GM12878 (cell line): ENCODE results near the gene GSAP. TPM values are rescaled to one million over a fixed set of nuclear protein-coding genes. Genes with fewer than 3 reads are reported as not detected.
A peak's percentile ranks its signal among the peaks of the same experiment; 100 is the strongest.

Experiments used
- ATAC-seq: fragments of 200-7000 bp; cut with Tn5 transposase; 3 replicates; pipeline ENCODE4 v1.9.1; 2020; ENCODE audit warnings: mild to moderate bottlenecking, moderate library complexity
- BruUV-seq: library from RNA; stranded (reverse); fragments of 400-500 nt; replicated peaks from 2 replicates; lab custom pipeline; 2021; lab: Mats Ljungman, UMichigan
- CTCF ChIA-PET: fragments of 300-600 bp; sonication (Branson Sonifier 250); formaldehyde crosslinking; extraction: SDS; loops from one replicate; lab custom pipeline; 2021; ENCODE audit warnings: inconsistent platforms; lab: Yijun Ruan, JAX
- POLR2A ChIA-PET: fragments of 350-600 bp; formaldehyde crosslinking; extraction: SDS; loops from one replicate; lab custom pipeline; 2021; ENCODE audit warnings: inconsistent platforms; lab: Charles Lee
- RAD21 ChIA-PET: fragments of 300-600 bp; sonication (Branson Sonifier 250); formaldehyde crosslinking; loops from one replicate; lab custom pipeline; 2023; ENCODE audit warnings: antibody characterized with exemption; ENCODE audit not compliant: unreplicated experiment; lab: Charles Lee
- SMC1A ChIA-PET: fragments of 300-600 bp; sonication (Branson Sonifier 250); formaldehyde crosslinking; loops from one replicate; lab custom pipeline; 2023; ENCODE audit not compliant: unreplicated experiment, uncharacterized antibody; lab: Charles Lee
- DNase-seq: peaks from one replicate; pipeline ENCODE4 v3.0.0-alpha.2; 2011; ENCODE audit warnings: low read depth, low spot score
- FAIRE-seq: peaks from 3 replicates; lab custom pipeline; 2011; peaks lifted over from hg19 to GRCh38; lab: Jason Lieb, UNC
- H2AFZ ChIP-seq: 2 replicates; pipeline ENCODE4 v1.6.0; 2011; ENCODE audit warnings: low read depth, low read length, control low read depth; ENCODE audit not compliant: control insufficient read depth
- H3K27ac ChIP-seq: 2 replicates; pipeline ENCODE4 v1.5.1; 2011; ENCODE audit warnings: control low read depth; ENCODE audit not compliant: control insufficient read depth, insufficient read depth
- H3K27me3 ChIP-seq, 2 experiments: replicated peaks in 1 of 2; 2 replicates each; pipeline versions ENCODE4 v1.6.0 to v1.6.1; 2011; ENCODE audit warnings: low read length in 1 of 2; ENCODE audit not compliant: control insufficient read depth in 2 of 2, insufficient read depth in 2 of 2
- H3K36me3 ChIP-seq, 2 experiments: 2 replicates each; pipeline ENCODE4 v1.5.1; 2011; ENCODE audit warnings: low read length in 1 of 2; ENCODE audit not compliant: control insufficient read depth in 2 of 2, insufficient read depth in 2 of 2
- H3K4me1 ChIP-seq: 2 replicates; pipeline ENCODE4 v1.6.1; 2011; ENCODE audit warnings: mild to moderate bottlenecking, low read length, moderate library complexity, mixed read lengths; ENCODE audit not compliant: control insufficient read depth, insufficient read depth
- H3K4me2 ChIP-seq: 2 replicates; pipeline ENCODE4 v1.6.0; 2011; ENCODE audit warnings: control low read depth; ENCODE audit not compliant: control insufficient read depth, insufficient read depth
- H3K4me3 ChIP-seq: fragments of 200-600 bp; sonication (generic); 2 replicates; pipeline ENCODE4 v1.5.1; 2016
- H3K79me2 ChIP-seq: 2 replicates; pipeline ENCODE4 v1.6.0; 2011; ENCODE audit warnings: low read length; ENCODE audit not compliant: control insufficient read depth, insufficient read depth
- H3K9ac ChIP-seq: 2 replicates; pipeline ENCODE4 v1.8.0; 2011; ENCODE audit warnings: low read length, control low read depth, mixed read lengths; ENCODE audit not compliant: control insufficient read depth, insufficient read depth
- H3K9me3 ChIP-seq: replicated peaks from 3 replicates; pipeline ENCODE4 v1.5.1; 2011; ENCODE audit warnings: mild to moderate bottlenecking, low read length; ENCODE audit not compliant: control insufficient read depth, insufficient read depth
- H4K20me1 ChIP-seq: 2 replicates; pipeline ENCODE4 v1.6.0; 2011; ENCODE audit not compliant: control insufficient read depth, insufficient read depth
- ATF7 ChIP-seq: fragments of 450-650 bp; IDR thresholded peaks from 2 replicates; pipeline ENCODE4 v1.6.1; 2016; ENCODE audit warnings: low read depth, mild to moderate bottlenecking
- NFYA ChIP-seq: IDR thresholded peaks from 2 replicates; pipeline ENCODE4 v1.6.1; 2011; ENCODE audit warnings: low read depth, mild to moderate bottlenecking, low read length, improper control_type of control experiment, borderline replicate concordance
- PML ChIP-seq: IDR thresholded peaks from 2 replicates; pipeline ENCODE4 v1.6.1; 2012; ENCODE audit warnings: low read length, inconsistent platforms
- POLR2AphosphoS2 ChIP-seq: IDR thresholded peaks from 2 replicates; pipeline ENCODE4 v1.6.1; 2011; ENCODE audit warnings: low read depth, mild to moderate bottlenecking, low read length, improper control_type of control experiment, moderate library complexity
- RAD21 ChIP-seq: IDR thresholded peaks from 2 replicates; pipeline ENCODE4 v1.6.1; 2011; ENCODE audit warnings: mild to moderate bottlenecking, low read depth, low read length, moderate library complexity; ENCODE audit not compliant: insufficient read depth
- RAD51 ChIP-seq: fragments of 450-650 bp; IDR thresholded peaks from 2 replicates; pipeline ENCODE4 v1.6.1; 2016; ENCODE audit warnings: moderate library complexity, mild to moderate bottlenecking, inconsistent platforms
- SMAD5 ChIP-seq: IDR thresholded peaks from 2 replicates; pipeline ENCODE4 v1.6.1; 2016; ENCODE audit warnings: antibody characterized with exemption, low read depth
- SRF ChIP-seq, 2 experiments: IDR thresholded peaks; 2 replicates each; pipeline ENCODE4 v1.6.1; 2011; ENCODE audit warnings: low read depth in 2 of 2, low read length in 2 of 2, mild to moderate bottlenecking in 1 of 2, moderate library complexity in 1 of 2
- ZSCAN29 ChIP-seq: fragments of 450-650 bp; IDR thresholded peaks from 2 replicates; pipeline ENCODE4 v1.6.1; 2017; ENCODE audit warnings: mild to moderate bottlenecking, moderate library complexity
- WGBS: methylation state at CpG from one replicate; pipeline ENCODE4 v1.1.6; 2016; ENCODE audit warnings: low lambda C conversion rate; ENCODE audit not compliant: insufficient replicate concordance, insufficient coverage; ENCODE audit errors: missing lambda C conversion rate; 5-methylcytosine and 5-hydroxymethylcytosine counted together
- in situ Hi-C: fragments of 300-500 bp; cut with MboI; formaldehyde crosslinking; loops from 9 replicates; pipeline ENCODE4 v1.14.3; 2018; ENCODE audit warnings: mixed read lengths
- intact Hi-C: fragments of 100-400 bp; cut with micrococcal nuclease; formaldehyde crosslinking; loops from one replicate; pipeline ENCODE4 v1.14.2; 2022; ENCODE audit not compliant: unreplicated experiment
- polyA plus RNA-seq, 11 experiments: library from polyadenylated mRNA; depleted of rRNA in 4 of 11; unstranded in 6 of 11; stranded (reverse) in 5 of 11; fragments of >200 nt; fragmentation: Nextera tagmentation in 4 of 11; fragmentation: Illumina TruSeq in 1 of 11; extraction: Ambion mirVana in 4 of 11; extraction: Trizol in 1 of 11; gene quantifications; 1 replicate in 1 of 11; 2 replicates in 10 of 11; pipeline versions ENCODE4 v1.2.1 to v1.2.3, GENCODE V29; 2011 to 2016; ENCODE audit warnings: inconsistent platforms in 2 of 11, missing spikeins in 2 of 11, low read depth in 1 of 11
- total RNA-seq, 4 experiments: library from RNA; depleted of rRNA in 3 of 4; stranded (reverse); fragments of >200 nt in 3 of 4; fragmentation: Illumina TruSeq in 1 of 4; extraction: Trizol in 1 of 4; gene quantifications; 2 replicates each; pipeline versions ENCODE4 v1.2.1 to v1.2.3, GENCODE V29; 2013 to 2021
- TF ChIP-seq, protein P1 (sequence below), 3 experiments: IDR thresholded peaks in 2 of 3; conservative IDR thresholded peaks in 1 of 3; 2 replicates each; pipeline ENCODE4 v1.5.1; 2011; ENCODE audit warnings: low read depth in 3 of 3, low read length in 3 of 3, mild to moderate bottlenecking in 3 of 3, control low read depth in 2 of 3, moderate library complexity in 2 of 3, inconsistent platforms in 1 of 3, mixed read lengths in 1 of 3; ENCODE audit not compliant: control insufficient read depth in 2 of 3, insufficient read depth in 1 of 3; ENCODE audit errors: extremely low read depth in 1 of 3
- TF ChIP-seq, protein P2 (sequence below): IDR thresholded peaks from 2 replicates; pipeline ENCODE4 v1.6.1; 2011; ENCODE audit warnings: low read depth, mild to moderate bottlenecking, low read length, moderate library complexity, borderline replicate concordance; ENCODE audit errors: extremely low read depth
- TF ChIP-seq, protein P3 (sequence below): IDR thresholded peaks from 2 replicates; pipeline ENCODE4 v1.6.1; 2012; ENCODE audit warnings: low read length, inconsistent platforms

GSAP gene
- total and polyA plus RNA-seq, 10 of the 15 experiments (the other 5 are each of a cell fraction or from before 2014, with no cell fraction given) = 6.6 to 38.1 (median 21.8) TPM

DNA sequence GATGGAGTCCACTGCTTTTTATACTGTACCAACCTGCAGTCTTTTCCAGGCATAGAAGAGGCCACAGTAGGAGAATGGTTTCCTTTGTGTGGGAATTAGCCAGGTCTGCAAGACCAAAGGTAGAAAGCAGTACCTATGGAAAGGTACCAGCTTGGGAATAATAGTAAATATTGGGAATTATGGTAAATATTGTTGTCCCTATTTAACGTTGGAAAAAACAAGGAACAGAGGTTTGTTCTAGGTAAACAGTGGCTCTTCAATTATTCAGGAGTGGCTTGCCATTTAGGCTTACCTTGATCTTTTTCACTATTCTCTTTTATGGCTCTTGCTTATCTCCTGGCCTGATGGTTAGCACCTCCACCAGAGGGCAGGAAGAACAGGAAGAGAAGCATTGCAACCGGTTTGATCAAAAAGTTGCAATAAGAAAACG is 43.9 kb upstream of the GSAP start:
- 48% methylated on average over 3 of the region's 3 CpGs for WGBS
- Histone ChIP-seq H3K9ac (no peak overlapping the region), H3K9me3 (no peaks in the 10 kb centered on the region), H4K20me1 (no peaks in the 10 kb centered on the region), H3K79me2 (no peaks in the 10 kb centered on the region), H3K4me3 (no peak overlapping the region), H2AFZ (no peak overlapping the region), H3K4me2 (no peak overlapping the region), H3K36me3 (no peaks in the 10 kb centered on the region), H3K27ac (no peak overlapping the region), H3K4me1 (peaks cover 20% of the 10 kb centered on the region), H3K27me3 (no peaks in the 10 kb centered on the region)
- intact Hi-C loops (loop anchor here (5.0 kb wide), 2 partner anchors 43 to 77 kb away; partner anchors contain the start of genes GSAP and PTPN12), in situ Hi-C loops (no loop called here)
- no TSS peak for BruUV-seq
- ChIA-PET CTCF (interaction anchor here (1.2 kb wide), 1 partner anchor 32 kb away, joined by 3 read pairs; no protein-coding TSS in a partner anchor), RAD21 (no interaction called here), POLR2A (no interaction called here), SMC1A (no interaction called here)
- ATAC-seq = no peak
- no peak for FAIRE-seq
- DNase-seq = no peak
- TF ChIP-seq ATF7 = no peak
- TF ChIP-seq POLR2AphosphoS2 = no peak
- no peak for TF ChIP-seq NFYA
- TF ChIP-seq RAD51 = no peak
- no peak for TF ChIP-seq SMAD5
- TF ChIP-seq, protein P1, sequence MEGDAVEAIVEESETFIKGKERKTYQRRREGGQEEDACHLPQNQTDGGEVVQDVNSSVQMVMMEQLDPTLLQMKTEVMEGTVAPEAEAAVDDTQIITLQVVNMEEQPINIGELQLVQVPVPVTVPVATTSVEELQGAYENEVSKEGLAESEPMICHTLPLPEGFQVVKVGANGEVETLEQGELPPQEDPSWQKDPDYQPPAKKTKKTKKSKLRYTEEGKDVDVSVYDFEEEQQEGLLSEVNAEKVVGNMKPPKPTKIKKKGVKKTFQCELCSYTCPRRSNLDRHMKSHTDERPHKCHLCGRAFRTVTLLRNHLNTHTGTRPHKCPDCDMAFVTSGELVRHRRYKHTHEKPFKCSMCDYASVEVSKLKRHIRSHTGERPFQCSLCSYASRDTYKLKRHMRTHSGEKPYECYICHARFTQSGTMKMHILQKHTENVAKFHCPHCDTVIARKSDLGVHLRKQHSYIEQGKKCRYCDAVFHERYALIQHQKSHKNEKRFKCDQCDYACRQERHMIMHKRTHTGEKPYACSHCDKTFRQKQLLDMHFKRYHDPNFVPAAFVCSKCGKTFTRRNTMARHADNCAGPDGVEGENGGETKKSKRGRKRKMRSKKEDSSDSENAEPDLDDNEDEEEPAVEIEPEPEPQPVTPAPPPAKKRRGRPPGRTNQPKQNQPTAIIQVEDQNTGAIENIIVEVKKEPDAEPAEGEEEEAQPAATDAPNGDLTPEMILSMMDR (IDR thresholded peaks at IDR 0.05 in 2 of 3, conservative IDR thresholded peaks at IDR 0.05 in 1 of 3; ENCODE audit: control insufficient read depth in 2 of 3, extremely low read depth in 1 of 3, insufficient read depth in 1 of 3, low read depth in 3 of 3, low read length in 3 of 3) = peak in 2 of 3 experiments; percentile 8 to 14; a peak in 1 of 6 replicates
- TF ChIP-seq ZSCAN29 = no peak
- TF ChIP-seq, protein P2, sequence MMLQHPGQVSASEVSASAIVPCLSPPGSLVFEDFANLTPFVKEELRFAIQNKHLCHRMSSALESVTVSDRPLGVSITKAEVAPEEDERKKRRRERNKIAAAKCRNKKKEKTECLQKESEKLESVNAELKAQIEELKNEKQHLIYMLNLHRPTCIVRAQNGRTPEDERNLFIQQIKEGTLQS = no peak
- no peak for TF ChIP-seq PML
- TF ChIP-seq RAD21 = peak; percentile 33
- no peak for TF ChIP-seq SRF (IDR thresholded peaks at IDR 0.05; ENCODE audit: low read depth in 2 of 2, low read length in 2 of 2)
- TF ChIP-seq, protein P3, sequence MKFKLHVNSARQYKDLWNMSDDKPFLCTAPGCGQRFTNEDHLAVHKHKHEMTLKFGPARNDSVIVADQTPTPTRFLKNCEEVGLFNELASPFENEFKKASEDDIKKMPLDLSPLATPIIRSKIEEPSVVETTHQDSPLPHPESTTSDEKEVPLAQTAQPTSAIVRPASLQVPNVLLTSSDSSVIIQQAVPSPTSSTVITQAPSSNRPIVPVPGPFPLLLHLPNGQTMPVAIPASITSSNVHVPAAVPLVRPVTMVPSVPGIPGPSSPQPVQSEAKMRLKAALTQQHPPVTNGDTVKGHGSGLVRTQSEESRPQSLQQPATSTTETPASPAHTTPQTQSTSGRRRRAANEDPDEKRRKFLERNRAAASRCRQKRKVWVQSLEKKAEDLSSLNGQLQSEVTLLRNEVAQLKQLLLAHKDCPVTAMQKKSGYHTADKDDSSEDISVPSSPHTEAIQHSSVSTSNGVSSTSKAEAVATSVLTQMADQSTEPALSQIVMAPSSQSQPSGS = no peak
